ENCODE results near the gene KDM4C.

The KDM4C gene

DNA sequence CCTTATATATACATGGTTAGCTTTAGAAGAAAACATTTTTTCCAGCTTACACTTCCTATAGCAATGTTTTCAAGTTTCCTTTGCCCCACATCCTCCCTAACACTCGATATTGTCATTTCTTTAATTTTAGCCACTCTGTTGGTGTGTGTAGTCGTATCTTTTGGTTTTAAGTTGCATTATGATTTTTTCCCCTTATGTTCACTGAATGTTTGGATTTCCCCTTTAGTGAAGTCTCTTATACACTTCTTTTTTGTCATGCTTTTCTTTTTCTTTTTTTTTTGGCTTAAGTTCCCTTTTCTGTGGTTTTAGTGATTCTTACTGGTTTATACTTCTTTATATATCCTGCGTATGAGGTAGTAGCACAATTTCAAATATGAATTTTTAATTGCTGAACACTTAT is 58.8 kb downstream of the KDM4C start:
- DNase-seq, result no peak

DNA sequence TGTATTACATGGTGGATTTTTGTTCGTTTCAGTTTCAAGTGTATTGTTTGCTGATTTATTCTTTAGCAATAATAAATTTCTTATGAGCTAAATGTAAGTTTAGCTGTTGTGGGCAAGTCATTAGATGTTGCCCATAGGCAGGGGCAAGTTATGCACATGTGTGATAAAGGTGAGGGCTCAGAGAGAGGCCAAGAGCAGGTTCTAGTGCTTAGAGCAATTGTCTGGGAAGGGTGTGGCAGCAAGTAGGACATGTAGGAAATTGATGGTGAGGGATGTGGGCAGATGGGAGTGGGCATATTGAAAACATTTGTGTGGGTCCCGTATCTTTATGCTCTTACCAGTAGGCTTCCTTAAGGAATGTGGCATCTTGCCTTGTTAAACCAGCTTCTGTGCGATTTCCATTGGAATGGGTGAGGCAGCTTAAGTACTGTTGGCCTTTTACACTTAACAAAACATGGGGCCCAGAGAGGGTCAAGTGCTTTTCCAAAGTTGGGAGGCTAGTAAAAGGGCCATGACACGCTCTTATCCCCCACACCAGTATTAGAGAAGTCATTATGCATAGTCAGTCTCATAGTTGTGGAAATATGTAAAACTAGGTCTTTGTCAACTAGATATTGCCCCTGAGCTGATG is 60.6 kb downstream of the KDM4C start:
- no peak for DNase-seq

DNA sequence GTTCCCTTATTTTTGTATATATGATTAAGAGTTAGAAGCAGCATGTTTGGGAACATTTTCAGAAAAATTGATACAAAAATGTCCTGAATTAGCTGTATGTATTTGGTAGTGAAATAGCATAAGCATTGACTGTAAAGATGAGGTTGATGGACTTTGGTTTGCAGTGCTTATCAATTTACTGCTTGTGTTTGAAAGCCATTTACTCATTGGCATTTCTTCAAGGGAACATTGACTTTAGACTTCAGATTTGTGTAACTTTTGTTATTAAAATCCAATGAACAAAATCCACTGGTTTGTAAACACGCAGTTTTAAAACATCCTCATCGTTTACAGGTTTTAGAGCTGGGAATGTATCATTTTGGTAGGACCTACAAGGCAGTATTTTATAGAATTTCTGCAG is 61.3 kb downstream of the KDM4C start:
- DNase-seq, result no peak

DNA sequence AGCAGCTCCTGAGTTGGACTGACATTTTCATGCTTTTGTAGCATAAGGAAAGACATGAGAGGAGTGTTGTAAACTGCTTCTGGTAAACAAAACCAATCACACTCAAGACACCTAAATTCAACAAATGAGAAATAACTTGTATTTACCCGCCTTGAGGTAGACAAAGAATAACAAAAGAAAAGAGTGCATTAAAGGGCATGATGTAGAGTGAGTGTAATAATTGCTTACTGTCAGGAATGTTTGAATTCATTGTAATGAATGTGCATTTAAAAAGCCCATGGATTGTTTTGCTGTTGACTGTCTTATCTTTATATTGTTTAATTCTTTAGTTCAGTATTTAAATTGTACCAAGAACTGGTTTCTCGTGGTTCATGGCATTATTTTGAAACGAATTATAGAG is 61.8 kb downstream of the KDM4C start:
- no peak for DNase-seq

DNA sequence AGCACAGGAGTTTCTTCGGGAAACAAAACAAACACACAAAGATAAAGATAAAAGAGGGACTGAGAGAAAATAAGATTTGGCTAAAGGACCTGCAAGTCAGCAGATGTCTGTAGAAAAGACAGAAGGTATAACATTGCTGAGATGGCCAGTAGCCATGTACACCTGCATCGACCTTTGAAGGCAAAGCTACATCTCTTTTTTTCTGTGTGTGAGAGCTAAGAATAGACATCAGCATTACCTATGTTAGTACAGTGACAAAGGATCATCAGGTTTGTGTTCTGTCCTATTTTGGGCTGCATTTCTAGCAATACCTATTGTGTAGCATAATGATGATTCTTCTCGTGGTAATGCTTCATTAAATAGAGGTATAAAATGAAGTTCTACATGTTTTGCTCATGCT is 64.9 kb downstream of the KDM4C start:
- DNase-seq, result no peak

DNA sequence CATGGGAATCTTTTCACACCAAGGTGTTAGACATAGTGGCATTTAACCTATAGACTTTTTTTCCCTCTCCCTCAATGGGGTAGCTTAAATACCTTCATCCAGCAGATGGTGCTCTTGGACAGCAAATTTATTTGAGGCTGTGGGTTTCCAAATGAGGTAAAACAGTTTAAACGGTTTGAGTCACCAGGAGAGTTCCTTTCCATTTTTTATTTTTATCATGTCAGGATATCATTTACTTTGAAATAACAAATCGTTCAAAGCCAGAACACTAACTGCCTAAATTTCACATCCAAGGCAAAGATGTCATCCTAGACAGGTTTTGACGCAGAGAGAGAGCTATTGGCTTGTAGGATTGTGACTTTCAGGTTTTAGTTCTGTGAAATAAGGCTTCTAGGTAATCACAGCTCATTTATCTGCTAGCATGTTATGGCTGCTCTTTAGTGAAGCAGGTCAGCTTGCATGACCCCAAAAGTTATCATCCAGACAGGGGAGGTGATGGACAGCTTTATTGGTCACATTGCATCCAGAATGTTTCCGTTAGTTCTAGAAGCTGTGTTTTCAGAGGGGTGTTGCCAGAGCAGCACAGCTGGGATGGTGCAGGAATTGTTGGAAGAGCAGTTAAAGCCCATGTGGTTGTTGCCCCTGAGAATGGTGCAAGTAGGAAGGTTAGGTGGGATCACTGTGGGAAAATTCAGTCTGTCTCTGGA is 69.8 kb downstream of the KDM4C start:
- DNase-seq, result peak; percentile 84

DNA sequence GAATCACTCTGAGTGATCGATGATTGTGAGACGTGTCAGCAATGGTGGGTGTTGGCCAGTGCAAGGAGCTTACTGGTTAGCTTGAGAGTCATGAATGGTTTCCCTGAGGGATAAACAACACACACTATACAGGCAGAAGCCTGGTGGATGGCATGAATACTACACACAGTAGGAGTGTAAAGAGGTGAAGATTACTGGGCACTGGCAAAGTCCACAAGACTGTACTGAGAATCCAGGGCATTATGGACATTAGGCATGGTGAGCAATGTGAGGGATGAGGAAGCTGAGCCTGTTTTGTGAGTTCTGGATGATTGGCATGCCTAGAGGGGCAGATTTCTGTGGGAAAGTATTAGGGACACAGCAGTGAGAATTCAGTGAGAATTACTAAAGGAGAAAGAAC is 71.3 kb downstream of the KDM4C start:
- DNase-seq, result peak; percentile 30

DNA sequence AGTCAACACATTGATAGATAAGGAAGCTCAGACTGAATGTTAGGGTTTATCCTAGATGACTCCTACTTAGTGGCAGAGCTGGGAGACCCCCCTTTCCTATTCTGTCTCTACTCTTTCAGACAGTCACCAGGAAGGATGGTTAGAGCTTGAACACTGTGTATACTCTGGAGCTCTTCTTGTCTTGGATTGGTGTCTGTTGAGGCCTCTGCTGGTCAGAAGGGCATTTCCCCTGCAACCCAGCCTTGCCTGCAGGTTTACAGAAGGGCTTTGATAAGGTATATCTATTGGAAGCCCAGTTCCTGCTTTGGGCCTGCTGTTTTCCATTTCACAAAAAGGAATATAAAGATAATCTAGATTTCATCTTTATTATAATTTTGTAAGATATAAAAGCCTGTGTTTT is 71.8 kb downstream of the KDM4C start:
- DNase-seq, result peak; percentile 63

DNA sequence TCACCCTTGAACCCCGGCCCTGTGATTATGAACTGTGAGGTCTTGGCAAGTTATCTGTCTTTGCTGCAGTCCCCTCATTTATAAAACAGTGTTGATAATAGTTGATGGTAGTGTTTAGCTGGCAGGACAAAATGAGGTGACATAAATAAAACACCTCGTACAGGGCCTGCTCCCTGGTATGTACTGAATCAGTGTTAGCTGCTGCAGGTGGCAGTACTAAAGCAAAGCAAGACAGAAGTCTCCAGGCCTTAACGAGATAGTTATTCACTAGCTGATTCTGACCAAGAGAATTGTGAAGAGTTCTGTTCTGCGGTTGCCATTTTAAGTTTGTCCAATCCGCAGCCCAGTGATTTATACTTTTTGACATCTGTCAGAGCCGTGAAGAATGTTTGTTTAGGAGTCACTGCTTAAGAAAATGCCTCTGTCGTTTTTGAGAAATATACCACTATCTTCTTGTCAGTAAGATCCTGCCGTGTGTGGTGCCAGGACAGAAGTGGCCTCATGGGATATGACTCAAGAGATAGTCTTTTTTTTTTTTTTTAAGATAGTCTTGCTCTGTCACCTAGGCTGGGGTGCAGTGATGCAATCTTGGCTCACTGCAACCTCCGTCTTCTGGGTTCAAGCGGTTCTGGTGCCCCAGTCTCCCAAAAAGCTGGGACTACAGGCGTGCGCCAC is 75.9 kb downstream of the KDM4C start:
- peak; percentile 46 for DNase-seq

DNA sequence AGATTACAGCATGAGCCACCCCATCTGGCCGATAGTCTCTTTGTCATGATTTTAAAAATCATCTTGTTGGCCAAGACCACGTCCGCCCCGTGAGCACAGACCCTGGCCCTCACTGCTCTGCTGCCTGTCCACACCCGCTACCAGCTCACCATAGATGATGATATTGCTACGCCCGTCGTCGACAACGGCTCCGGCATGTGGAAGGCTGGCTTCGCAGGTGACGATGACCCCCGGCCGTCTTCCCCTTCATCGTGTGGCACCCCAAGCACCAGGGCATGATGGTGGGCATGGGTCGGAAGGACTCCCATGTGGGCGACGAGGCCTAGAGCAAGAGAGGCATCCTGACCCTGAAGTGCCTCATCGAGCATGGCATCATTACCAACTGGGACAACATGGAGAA is 76.5 kb downstream of the KDM4C start:
- DNase-seq, result no peak

DNA sequence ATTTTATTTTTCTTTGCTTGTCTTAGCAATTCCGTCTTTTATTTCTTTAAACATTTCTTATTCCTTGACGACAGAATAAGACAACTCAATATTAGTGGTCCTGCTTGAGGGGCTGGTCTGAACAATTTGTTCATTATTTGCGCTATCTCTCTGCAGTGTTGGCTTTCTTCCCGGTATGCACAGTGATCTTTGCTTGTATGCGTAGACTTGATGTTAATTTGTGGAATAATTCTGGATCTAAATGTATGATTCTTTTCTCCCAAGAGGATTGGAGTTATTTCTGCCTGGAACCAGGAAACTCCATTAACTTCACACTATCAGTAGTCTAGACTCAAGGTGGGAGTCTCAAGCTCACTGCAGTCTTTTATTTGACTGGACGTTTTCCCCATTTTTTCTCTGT is 80.4 kb downstream of the KDM4C start:
- DNase-seq, result no peak

DNA sequence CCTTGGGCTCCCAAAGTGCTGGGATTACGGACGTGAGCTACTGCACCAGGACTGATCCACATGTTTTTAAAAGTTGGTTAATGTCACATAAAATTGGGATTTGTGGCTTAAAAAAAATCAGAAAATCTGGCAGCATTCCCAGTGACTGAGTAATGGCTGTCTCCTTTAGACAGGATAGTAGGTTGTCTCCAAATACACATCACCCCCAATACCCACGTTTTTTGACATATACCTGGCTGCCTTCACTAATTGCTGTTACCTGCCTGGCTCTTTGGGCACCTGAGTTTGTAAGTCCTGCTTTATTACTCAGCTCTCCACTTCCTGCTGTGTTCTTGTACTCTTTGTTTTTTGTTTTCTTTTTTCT is 84.8 kb downstream of the KDM4C start:
- no peak for DNase-seq

DNA sequence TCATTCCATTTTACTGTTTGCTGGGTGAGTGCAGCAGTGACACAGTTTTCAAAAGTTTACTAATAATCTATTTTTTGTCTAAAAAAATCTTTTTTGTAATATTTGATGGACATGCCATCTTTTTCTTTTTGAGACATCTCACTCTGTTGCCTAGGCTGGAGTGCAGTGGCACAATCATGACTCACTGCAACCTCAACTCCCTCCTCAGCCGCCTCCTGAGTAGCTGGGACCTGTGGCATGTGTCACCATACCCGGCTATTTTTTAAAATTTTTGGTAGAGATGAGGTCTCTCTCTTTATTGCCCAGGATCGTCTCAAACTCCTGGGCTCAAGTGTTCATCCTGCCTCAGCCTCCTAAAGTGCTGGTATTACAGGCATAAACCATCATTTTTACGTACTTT is 86.0 kb downstream of the KDM4C start:
- DNase-seq, result no peak

DNA sequence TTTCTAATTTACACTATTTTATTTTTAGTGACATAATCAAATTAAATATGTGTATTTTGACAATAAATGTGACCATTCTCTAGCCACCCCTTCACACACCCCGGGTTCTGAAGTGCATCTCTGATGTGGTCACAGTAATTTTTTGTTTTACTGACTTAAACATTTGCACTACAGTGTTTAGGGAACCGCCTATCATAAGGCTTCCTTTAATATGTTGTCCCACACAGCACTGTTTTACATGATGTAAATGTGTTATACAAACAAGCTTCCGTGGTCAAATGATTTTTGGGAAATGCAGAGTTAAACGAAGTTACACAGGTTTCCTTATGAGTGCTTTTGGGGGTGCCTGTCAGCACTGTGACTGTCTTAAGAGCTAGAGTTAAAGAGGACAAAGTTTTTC is 86.5 kb downstream of the KDM4C start:
- DNase-seq, result no peak

DNA sequence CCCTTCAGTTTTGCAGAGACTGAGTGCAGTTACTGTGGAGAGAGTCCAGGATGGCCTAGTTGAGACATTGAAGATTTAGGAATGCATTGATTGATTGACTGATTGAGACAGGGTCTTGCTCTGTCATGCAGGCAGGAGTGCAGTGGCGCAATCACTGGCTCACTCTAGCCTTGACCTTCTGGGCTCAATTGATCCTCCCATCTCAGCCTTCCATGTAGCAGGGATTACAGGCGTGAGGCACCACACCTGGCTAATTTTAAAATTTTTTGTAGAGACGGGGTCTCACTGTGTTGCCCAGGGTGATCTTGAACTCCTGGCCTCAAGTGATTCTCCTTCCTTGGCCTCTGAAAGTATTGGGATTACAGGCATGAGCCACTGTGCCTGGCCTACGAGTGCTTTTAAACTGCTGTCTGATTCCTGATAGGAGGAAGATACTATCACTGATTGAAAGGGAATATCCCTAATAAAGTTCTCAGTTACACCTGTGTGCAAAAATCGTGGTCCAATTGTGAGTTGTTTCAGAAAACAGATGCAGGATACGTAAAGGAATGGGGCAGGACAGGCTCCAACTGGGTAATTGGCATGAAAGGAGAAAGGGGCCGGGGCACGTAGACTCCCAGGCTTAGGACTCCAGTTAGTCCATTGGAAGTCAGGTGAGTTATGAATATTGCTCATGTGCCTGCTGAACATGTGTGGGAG is 87.5 kb downstream of the KDM4C start:
- no peak for DNase-seq

DNA sequence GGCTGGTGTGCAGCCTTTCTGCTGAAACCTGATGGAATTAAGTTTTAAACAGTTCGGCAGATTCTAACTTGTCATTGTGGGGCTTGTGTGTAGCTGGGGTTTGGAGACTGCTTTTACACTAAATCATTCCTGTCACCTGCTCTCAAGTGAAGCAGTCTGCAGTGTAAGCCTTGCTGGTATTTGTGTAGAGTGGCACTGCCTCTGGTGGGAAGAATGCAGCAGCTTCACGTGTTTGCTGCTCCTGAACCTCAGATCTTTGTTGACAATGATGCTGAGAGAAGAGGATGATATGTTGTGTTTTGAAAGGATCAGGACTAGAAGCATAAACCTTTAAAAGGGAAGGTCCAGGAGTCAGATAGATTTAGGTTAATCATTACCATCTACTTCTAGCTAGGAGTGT is 88.1 kb downstream of the KDM4C start:
- DNase-seq, result no peak

DNA sequence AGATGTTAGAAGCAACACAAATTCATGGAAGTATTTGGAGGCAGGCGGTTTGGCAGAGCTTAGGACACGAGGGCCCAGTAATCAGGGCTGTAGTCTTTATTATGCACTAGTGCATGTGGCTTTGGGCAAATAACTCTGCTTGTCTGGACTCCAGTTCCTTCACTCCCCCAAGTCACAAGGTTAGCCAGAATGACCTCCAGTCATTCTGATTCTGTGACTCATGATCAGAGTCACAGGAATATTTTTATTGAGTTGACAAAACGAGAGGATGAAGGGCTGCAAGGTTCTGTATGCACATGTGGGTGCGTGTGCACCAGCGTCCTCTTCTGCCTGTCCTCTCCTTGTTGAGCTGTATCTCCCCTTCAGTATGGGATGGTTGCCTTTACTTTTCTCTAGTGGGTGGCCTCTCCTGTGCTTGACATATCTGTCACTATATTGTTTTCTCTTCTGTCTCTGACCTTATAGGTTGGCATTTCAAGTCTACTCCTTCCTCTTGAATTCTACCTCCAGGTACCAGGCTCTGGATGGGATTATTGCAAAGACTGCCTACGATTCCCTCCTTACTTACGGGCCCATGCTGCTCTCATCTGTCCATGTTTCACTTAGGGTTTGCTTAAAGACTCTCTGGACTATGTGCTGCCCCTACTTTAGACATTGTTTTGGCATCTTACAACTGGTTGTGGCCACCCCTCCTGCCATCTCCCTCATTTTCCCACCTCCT is 94.6 kb downstream of the KDM4C start:
- DNase-seq, result no peak

DNA sequence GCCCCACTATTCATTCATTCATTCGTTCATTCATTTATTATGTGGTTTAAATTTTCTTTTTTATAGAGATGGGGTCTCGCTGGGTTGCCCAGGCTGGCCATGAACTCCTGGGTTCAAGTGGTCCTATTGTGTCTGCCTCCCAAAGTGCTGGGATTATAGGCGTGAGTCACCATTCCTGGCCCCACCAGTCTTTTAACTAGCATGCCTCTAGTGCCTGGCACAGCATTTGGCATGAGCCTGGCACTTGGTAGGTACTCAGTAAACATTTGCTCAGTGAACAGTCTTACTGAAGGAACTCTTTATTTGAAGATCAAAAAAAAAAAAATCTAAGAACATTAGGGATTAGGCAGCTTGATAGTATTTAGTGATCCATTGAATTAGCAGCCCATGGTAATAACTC is 98.1 kb downstream of the KDM4C start:
- no peak for DNase-seq

DNA sequence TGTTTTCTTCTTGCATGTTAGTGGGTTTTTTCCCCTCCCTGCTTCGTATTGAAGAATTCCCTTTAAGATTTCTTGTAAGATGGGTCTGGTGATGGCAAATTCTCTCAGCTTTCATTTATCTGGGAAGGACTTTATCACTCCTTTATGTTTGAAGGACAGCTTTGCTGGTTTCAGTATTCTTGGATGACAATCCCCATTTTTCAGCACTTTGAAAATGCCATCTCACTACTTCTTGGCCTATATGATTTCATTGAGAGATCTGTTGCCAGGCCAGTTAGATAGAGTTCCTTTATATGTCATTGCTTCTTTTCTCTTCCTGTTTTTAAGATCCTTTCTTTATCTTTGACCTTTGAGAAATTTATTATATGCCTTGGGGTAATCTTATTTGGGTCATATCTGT is 106.3 kb downstream of the KDM4C start:
- no peak for DNase-seq

DNA sequence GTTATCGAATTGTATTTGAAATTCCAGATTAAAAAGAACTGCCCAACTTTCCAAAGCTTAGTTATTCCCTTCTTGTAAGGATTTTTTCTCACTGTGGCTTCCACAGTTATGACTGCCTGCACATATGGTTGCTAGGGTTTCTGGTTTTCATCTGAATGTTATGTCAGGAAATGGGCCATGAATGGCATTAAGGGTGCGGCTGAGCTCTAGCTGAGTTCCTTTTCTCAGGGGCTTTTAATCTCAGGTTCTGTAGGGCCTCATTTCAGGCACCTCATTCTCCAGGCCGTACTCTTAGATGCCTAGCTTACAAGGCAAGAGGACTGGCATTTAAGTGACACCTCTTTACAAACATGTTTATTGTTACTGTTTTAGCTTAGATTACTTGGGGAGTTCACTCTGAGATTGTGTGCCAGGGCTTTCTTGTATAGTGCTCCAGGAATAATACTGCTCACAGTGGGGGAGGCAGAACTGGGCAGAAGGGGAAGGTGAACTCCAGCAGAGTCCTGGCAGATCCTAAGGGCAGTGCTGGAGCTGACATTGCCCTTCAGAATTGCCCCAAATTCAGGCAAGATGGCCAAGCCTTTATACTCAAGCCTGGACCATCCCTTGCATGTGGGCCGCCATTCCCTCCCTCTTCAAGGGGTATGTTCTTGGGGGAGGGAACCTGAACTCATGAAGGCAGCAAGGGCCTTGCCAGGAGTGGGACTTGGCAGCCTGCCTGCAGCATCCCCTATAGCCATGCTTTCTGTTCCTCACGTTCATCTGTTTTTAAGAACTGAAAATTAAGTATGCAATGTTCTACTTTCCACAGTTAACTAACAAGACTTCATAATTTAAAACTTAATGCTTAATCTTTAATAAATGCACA is 111.5 kb downstream of the KDM4C start:
- no peak for DNase-seq

DNA sequence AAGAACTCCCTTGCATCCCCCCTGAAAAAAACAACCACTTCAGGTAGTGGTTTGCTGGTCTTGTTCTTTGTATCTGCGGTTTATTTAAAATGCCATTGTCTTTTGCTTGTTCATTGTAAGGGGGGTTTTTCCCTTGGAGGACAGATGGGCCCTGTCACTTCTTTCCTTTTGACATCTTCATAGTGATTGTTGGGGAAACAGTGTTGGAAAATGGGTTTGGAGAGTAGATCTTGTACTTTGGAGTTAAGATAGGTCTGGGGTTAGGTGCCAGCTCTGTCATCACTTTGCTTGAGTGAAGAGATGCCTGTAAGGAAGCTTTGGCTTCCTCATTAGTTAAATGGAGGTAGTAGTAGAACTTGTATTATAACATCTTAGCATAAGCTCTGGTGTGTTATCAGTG is 112.4 kb downstream of the KDM4C start:
- DNase-seq, result no peak
